Vagina (tissue), 2 donors: Measurements from ENCODE around the gene LRRC26.

Experiments used
- CTCF ChIP-seq, 3 experiments: fragments of 450-650 bp in 2 of 3; fragments of 200-600 bp in 1 of 3; sonication (generic) in 1 of 3; IDR thresholded peaks; one replicate each; pipeline ENCODE4 v1.5.1; 2017 to 2019; ENCODE audit warnings: antibody characterized with exemption in 3 of 3, mild to moderate bottlenecking in 2 of 3, moderate library complexity in 2 of 3
- POLR2A ChIP-seq, 2 donors: fragments of 450-650 bp; IDR thresholded peaks; one replicate each; pipeline ENCODE4 v1.6.1; 2017; ENCODE audit warnings: antibody characterized with exemption in 2 of 2, mild to moderate bottlenecking in 2 of 2, moderate library complexity in 2 of 2
- POLR2AphosphoS5 ChIP-seq, 2 donors: sonication (generic); formaldehyde crosslinking; IDR thresholded peaks; one replicate each; pipeline ENCODE4 v1.9.0; 2017; ENCODE audit warnings: antibody characterized with exemption in 2 of 2, mild to moderate bottlenecking in 2 of 2, low read depth in 1 of 2; ENCODE audit not compliant: insufficient read depth in 1 of 2

- no peak for TF ChIP-seq CTCF (IDR thresholded peaks at IDR 0.05)
- no peak for TF ChIP-seq POLR2A (IDR thresholded peaks at IDR 0.05)
- TF ChIP-seq POLR2AphosphoS5 (IDR thresholded peaks at IDR 0.05; ENCODE audit: insufficient read depth in 1 of 2, low read depth in 1 of 2), result no peak
Observed at GRCh38 chr9:137126786-137127185, 43.1 kb downstream of the LRRC26 start.
